Body of pancreas (tissue), 4 donors: ENCODE results near the gene AK5. TPM values are rescaled to one million over a fixed set of nuclear protein-coding genes. Genes with fewer than 3 reads are reported as not detected.

ENCODE experiments used
- ATAC-seq: fragments of 150-250 bp; one replicate; pipeline ENCODE4 v1.9.1; 2016
- DNase-seq, 4 donors: peaks; one replicate each; pipeline ENCODE4 v3.0.0-alpha.2; 2019
- H3K27ac ChIP-seq, 4 donors: fragments of 200-600 bp; sonication (generic); 1 replicate in 3 of 4; 2 replicates in 1 of 4; pipeline versions ENCODE4 v1.5.1 to v1.6.1; 2016 to 2019; ENCODE audit warnings: mild to moderate bottlenecking in 1 of 4, mixed read lengths in 1 of 4, moderate library complexity in 1 of 4
- H3K27me3 ChIP-seq, 2 donors: fragments of 200-600 bp; sonication (generic); one replicate each; pipeline ENCODE4 v1.6.0; 2016; ENCODE audit warnings: mild to moderate bottlenecking in 1 of 2
- H3K36me3 ChIP-seq, 2 donors: fragments of 200-600 bp; sonication (generic); replicated peaks in 1 of 2; 2 replicates each; pipeline ENCODE4 v1.5.1; 2016; ENCODE audit warnings: low read depth in 2 of 2; ENCODE audit not compliant: insufficient read depth in 1 of 2
- H3K4me1 ChIP-seq: fragments of 200-600 bp; sonication (generic); one replicate; pipeline ENCODE4 v1.6.0; 2016
- H3K4me3 ChIP-seq, 2 donors: fragments of 200-600 bp; sonication (generic); 1 replicate in 1 of 2; 2 replicates in 1 of 2; pipeline ENCODE4 v1.5.1; 2016 to 2019
- H3K9me3 ChIP-seq, 3 donors: fragments of 200-600 bp; sonication (generic); 1 replicate in 2 of 3; 2 replicates in 1 of 3; pipeline ENCODE4 v1.5.1; 2016
- POLR2A ChIP-seq, 3 donors: fragments of 450-650 bp; IDR thresholded peaks; one replicate each; pipeline ENCODE4 v1.6.1; 2016; ENCODE audit warnings: antibody characterized with exemption in 3 of 3, mild to moderate bottlenecking in 2 of 3
- WGBS, 2 donors: methylation state at CpG; one replicate each; pipeline ENCODE4 v1.1.5; 2017; 5-methylcytosine and 5-hydroxymethylcytosine counted together
- intact Hi-C: fragments of 100-400 bp; cut with DNase I; formaldehyde crosslinking; loops from one replicate; pipeline ENCODE4 v1.15.1; 2023
- total RNA-seq, 2 donors: library from RNA; depleted of rRNA; stranded (reverse); fragments of >200 nt; gene quantifications; one replicate each; pipeline ENCODE4 v1.1.0, GENCODE V29; 2016
- TF ChIP-seq, protein P1 (sequence below), 7 experiments: fragments of 450-650 bp in 4 of 7; fragments of 200-600 bp in 3 of 7; sonication (generic) in 3 of 7; IDR thresholded peaks; one replicate each; pipeline ENCODE4 v1.5.1; 2016 to 2019; ENCODE audit warnings: antibody characterized with exemption in 7 of 7

AK5 gene
- total RNA-seq, 2 donors from 2014 or later, result not detected

DNA sequence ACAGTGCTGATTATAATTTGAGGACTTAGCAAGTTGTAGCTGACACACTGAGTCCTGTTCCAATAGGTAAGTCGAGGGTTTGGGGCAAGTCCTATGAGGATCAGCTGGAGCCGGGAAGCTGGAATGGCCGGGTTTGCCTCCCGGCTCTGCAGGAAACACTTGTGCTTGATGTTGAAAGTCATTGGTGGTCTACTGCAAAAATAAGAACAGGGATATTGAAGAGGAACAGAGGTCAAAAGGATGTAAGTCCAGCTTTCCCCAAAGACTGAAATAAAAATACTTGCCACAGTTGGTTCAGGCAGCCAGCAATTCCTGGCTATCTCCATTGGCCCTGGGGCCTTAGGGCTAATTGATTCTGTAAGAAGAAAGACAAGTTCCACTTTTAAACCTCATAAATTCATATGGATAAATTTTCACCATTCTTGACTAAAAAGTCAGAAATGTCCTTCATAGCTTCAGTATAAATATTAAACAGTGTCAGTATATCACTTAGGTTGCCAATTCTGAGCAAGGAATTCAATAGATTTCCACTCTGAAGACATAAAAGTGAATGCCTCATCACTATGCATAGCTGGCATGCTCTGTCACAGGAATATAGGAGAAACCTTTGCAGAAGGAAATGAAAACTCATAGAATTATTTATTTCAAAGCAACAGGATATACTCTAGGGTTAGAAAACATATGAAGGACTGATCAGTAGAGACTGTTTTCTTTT lies 165.2 kb downstream of the AK5 start:
- 68 to 76% methylated on average over 4 of the region's 4 CpGs for WGBS, 2 donors
- intact Hi-C loops, result no loop called here
- Histone ChIP-seq H3K9me3 (no peaks in the 10 kb centered on the region), H3K4me1 (no peaks in the 10 kb centered on the region), H3K4me3 (no peak overlapping the region), H3K27me3 (no peaks in the 10 kb centered on the region), H3K36me3 (no peaks in the 10 kb centered on the region), H3K27ac (no peak overlapping the region)
- DNase-seq, result no peak
- no peak for ATAC-seq
- TF ChIP-seq, protein P1, sequence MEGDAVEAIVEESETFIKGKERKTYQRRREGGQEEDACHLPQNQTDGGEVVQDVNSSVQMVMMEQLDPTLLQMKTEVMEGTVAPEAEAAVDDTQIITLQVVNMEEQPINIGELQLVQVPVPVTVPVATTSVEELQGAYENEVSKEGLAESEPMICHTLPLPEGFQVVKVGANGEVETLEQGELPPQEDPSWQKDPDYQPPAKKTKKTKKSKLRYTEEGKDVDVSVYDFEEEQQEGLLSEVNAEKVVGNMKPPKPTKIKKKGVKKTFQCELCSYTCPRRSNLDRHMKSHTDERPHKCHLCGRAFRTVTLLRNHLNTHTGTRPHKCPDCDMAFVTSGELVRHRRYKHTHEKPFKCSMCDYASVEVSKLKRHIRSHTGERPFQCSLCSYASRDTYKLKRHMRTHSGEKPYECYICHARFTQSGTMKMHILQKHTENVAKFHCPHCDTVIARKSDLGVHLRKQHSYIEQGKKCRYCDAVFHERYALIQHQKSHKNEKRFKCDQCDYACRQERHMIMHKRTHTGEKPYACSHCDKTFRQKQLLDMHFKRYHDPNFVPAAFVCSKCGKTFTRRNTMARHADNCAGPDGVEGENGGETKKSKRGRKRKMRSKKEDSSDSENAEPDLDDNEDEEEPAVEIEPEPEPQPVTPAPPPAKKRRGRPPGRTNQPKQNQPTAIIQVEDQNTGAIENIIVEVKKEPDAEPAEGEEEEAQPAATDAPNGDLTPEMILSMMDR (IDR thresholded peaks at IDR 0.05), result no peak
- TF ChIP-seq POLR2A (IDR thresholded peaks at IDR 0.05), result no peak

DNA sequence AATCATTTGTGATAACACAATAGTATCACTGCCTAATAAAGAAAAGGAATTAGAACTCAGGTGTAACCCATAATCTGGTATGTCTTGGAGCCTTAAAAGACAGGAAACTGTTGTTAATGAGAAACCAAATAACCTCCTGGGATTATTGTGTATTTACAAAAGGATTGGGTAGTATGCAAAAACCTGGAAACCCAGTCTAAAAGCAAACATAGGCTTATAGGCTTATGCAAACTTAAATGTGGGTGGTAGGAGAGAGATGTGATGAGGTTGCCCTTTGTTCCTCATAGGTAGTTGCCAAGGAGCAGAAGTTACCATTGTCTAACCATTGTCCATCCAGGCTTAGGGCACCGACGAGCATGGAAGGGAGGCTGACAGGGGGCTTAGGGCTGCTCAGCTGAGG lies 165.8 kb downstream of the AK5 start:
- Histone ChIP-seq H3K36me3 (no peaks in the 10 kb centered on the region), H3K27ac (no peak overlapping the region), H3K4me1 (no peaks in the 10 kb centered on the region), H3K27me3 (no peaks in the 10 kb centered on the region), H3K4me3 (no peak overlapping the region), H3K9me3 (no peaks in the 10 kb centered on the region)
- no peak for TF ChIP-seq POLR2A (IDR thresholded peaks at IDR 0.05)
- TF ChIP-seq, protein P1 (IDR thresholded peaks at IDR 0.05), result no peak
- WGBS, 2 donors, result 64 to 68% methylated on average over 2 of the region's 2 CpGs
- DNase-seq (no peak), ATAC-seq (no peak)
- intact Hi-C loops, result no loop called here

DNA sequence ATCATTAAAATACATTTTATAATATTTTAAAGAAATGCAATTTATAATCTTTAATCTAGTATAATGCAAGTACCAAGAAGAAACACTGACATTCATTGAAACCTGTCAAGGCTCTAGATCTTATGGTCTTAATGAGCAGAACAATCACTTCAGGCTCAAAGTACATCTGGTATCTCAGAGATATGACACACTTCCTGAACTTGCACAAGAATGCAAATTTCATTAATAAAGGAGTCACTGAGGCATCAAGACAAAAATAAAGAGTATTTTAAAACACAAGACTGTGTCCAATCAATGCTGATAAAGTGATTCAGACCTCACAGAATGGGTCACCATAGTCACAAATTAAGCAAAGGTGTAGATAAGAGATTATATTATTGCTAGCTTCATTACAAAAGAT lies 178.1 kb downstream of the AK5 start:
- Histone ChIP-seq H3K4me1 (no peaks in the 10 kb centered on the region), H3K27me3 (no peaks in the 10 kb centered on the region), H3K27ac (no peak overlapping the region), H3K4me3 (no peak overlapping the region), H3K36me3 (no peaks in the 10 kb centered on the region), H3K9me3 (no peaks in the 10 kb centered on the region)
- no peak for ATAC-seq
- no peak for DNase-seq
- intact Hi-C loops, result no loop called here
- TF ChIP-seq, protein P1 (IDR thresholded peaks at IDR 0.05), result no peak
- TF ChIP-seq POLR2A (IDR thresholded peaks at IDR 0.05), result no peak

DNA sequence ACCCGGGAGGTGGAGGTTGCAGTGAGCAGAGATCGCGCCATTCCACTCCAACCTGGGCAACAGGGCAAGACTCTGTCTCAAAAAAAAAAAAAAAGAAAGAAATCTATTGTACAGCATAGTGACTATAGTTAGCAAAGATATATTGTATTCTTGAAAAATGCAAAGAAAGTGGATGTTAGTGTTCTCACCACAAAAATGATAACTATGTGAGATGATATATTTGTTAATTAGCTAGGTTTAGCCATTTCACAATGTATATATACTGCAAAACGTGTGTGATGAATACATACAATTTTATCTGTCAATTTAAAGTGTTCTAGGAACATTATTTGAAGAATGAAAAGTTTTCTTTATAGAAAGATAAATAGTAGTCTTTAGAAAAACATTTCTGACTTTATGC lies 179.9 kb downstream of the AK5 start:
- ATAC-seq (no peak), DNase-seq (no peak)
- no peaks in the 10 kb centered on the region for H3K4me1 ChIP-seq
- intact Hi-C loops, result no loop called here
- no peaks in the 10 kb centered on the region for H3K9me3 ChIP-seq
- no peak overlapping the region for H3K27ac ChIP-seq
- H3K27me3 ChIP-seq, result no peaks in the 10 kb centered on the region
- no peaks in the 10 kb centered on the region for H3K36me3 ChIP-seq
- TF ChIP-seq POLR2A (IDR thresholded peaks at IDR 0.05), result no peak
- 68 to 74% methylated on average over 4 of the region's 4 CpGs for WGBS, 2 donors
- no peak overlapping the region for H3K4me3 ChIP-seq

DNA sequence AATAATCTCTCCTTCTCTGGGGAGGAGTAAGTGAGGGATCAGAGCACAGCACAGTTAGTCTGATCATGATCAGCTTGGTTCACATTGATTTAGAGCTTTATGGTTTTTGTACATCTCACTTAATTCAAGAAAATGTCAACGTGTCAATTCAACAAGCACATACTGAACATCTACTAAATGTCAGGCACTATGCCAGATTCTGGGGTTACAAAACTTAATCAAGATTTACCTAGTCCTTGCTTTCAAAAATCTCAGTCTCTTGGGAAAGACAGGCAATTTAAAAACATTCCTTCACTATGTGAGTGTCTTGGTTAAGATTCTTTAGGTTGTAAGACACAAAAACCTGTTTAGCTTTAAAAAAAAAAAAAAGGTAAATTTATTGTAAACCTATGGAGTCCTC lies 181.4 kb downstream of the AK5 start:
- Histone ChIP-seq H3K27ac (no peak overlapping the region), H3K9me3 (no peaks in the 10 kb centered on the region), H3K4me3 (no peak overlapping the region), H3K4me1 (no peaks in the 10 kb centered on the region), H3K27me3 (no peaks in the 10 kb centered on the region), H3K36me3 (no peaks in the 10 kb centered on the region)
- ATAC-seq (no peak), DNase-seq (no peak)
- TF ChIP-seq, protein P1 (IDR thresholded peaks at IDR 0.05), result no peak
- TF ChIP-seq POLR2A (IDR thresholded peaks at IDR 0.05), result no peak
- WGBS, 2 donors, result 42 to 58% methylated on average over 1 of the region's 1 CpG
- intact Hi-C loops, result no loop called here
